Measurements from ENCODE around the gene PHTF2.

Gene PHTF2

GRCh38 chr7:77931841-77932240 lies 133.3 kb downstream of the PHTF2 start:
- DNase-seq (ENCODE audit: low read depth in 2 of 2): no peak

GRCh38 chr7:77933394-77933793 lies 134.8 kb downstream of the PHTF2 start:
- DNase-seq (ENCODE audit: low read depth in 2 of 2): no peak

- no peak for DNase-seq (ENCODE audit: low read depth in 2 of 2)
Measured at GRCh38 chr7:77935652-77936348, 137.2 kb downstream of the PHTF2 start.

- DNase-seq (ENCODE audit: low read depth in 2 of 2): no peak
Measured at GRCh38 chr7:77940647-77941046, 142.1 kb downstream of the PHTF2 start.

GRCh38 chr7:77942431-77942830 lies 143.9 kb downstream of the PHTF2 start:
- DNase-seq (ENCODE audit: low read depth in 2 of 2): no peak

- no peak for DNase-seq (ENCODE audit: low read depth in 2 of 2)
Measured at GRCh38 chr7:77944183-77945182, 145.9 kb downstream of the PHTF2 start.

GRCh38 chr7:77950548-77950947 lies 152.0 kb downstream of the PHTF2 start:
- no peak for DNase-seq (ENCODE audit: low read depth in 2 of 2)

- no peak for DNase-seq (ENCODE audit: low read depth in 2 of 2)
Measured at GRCh38 chr7:77954773-77955555, 156.4 kb downstream of the PHTF2 start.

GRCh38 chr7:77958436-77958835 lies 159.9 kb downstream of the PHTF2 start:
- DNase-seq (ENCODE audit: low read depth in 2 of 2): no peak

- no peak for DNase-seq (ENCODE audit: low read depth in 2 of 2)
Measured at GRCh38 chr7:77959080-77959479, 160.5 kb downstream of the PHTF2 start.

- no peak for DNase-seq (ENCODE audit: low read depth in 2 of 2)
Measured at GRCh38 chr7:77960336-77960735, 161.8 kb downstream of the PHTF2 start.

- DNase-seq (ENCODE audit: low read depth in 2 of 2): no peak
Measured at GRCh38 chr7:77967429-77967828, 168.9 kb downstream of the PHTF2 start.

- no peak for DNase-seq (ENCODE audit: low read depth in 2 of 2)
Measured at GRCh38 chr7:77971726-77972125, 173.2 kb downstream of the PHTF2 start.

- DNase-seq (ENCODE audit: low read depth in 2 of 2): no peak
Measured at GRCh38 chr7:77975672-77976480, 177.3 kb downstream of the PHTF2 start.

- no peak for DNase-seq (ENCODE audit: low read depth in 2 of 2)
Measured at GRCh38 chr7:77979219-77979618, 180.6 kb downstream of the PHTF2 start.

- DNase-seq (ENCODE audit: low read depth in 2 of 2): no peak
Measured at GRCh38 chr7:77980087-77980713, 181.6 kb downstream of the PHTF2 start.

- DNase-seq (ENCODE audit: low read depth in 2 of 2): no peak
Measured at GRCh38 chr7:77982926-77983550, 184.5 kb downstream of the PHTF2 start.

- no peak for DNase-seq (ENCODE audit: low read depth in 2 of 2)
Measured at GRCh38 chr7:77983973-77984372, 185.4 kb downstream of the PHTF2 start.

- DNase-seq (ENCODE audit: low read depth in 2 of 2): no peak
Measured at GRCh38 chr7:77985232-77985973, 186.8 kb downstream of the PHTF2 start.

GRCh38 chr7:77985974-77986339 lies 187.4 kb downstream of the PHTF2 start:
- no peak for DNase-seq (ENCODE audit: low read depth in 2 of 2)

Measured in stimulated activated CD8-positive, alpha-beta memory T cell treated with anti-CD3 and anti-CD28 coated beads, Interleukin-7, amount 100 ng/mL, for 4 hours (primary cell).